ENCODE measurements around the gene SLC35E1. TPM values are rescaled to one million over a fixed set of nuclear protein-coding genes. Genes with fewer than 3 reads are reported as not detected.

Gene SLC35E1
- total and polyA plus RNA-seq, 2 of the 4 experiments (the other 2 are of a cell fraction), result 22.6 to 38.0 TPM

GRCh38 chr19:16527971-16528521, 44.2 kb downstream of the SLC35E1 start:
- intact Hi-C loops (cut with micrococcal nuclease) (no loop called here), in situ Hi-C loops (cut with MboI; ENCODE audit: low sequenced_read_pairs) (no loop called here), dilution Hi-C loops (cut with HindIII; ENCODE audit: low sequenced_read_pairs, unreplicated experiment) (no loop called here)
- Histone ChIP-seq H2BK20ac (ENCODE audit: low read depth, low read length) (no peak overlapping the region), H3K4me2 (ENCODE audit: low read depth, low read length) (no peak overlapping the region), H3K36me3 (ENCODE audit: control insufficient read depth, insufficient read depth, low read length) (peaks cover 87% of the 10 kb centered on the region), H3K4me1 (ENCODE audit: control insufficient read depth, insufficient read depth, low read length) (no peaks in the 10 kb centered on the region), H3K56ac (ENCODE audit: extremely low read depth, insufficient read depth, low read length) (no peak overlapping the region), H2BK120ac (ENCODE audit: low read depth, low read length) (no peak overlapping the region), H4K91ac (ENCODE audit: insufficient read depth, low read depth, low read length) (no peak overlapping the region), H3K4me3 (ENCODE audit: insufficient read depth, low read depth, low read length) (no peak overlapping the region), H3K79me1 (ENCODE audit: low read depth in 1 of 2, low read length in 2 of 2) (peaks cover 17 to 22% of the 10 kb centered on the region in 2 experiments), H2BK15ac (ENCODE audit: low read depth, low read length) (no peak overlapping the region), H3K23ac (ENCODE audit: low read depth, low read length) (no peak overlapping the region), H2AK5ac (ENCODE audit: low read depth, low read length) (no peak overlapping the region), H3K18ac (ENCODE audit: low read depth, low read length) (no peak overlapping the region), H4K5ac (ENCODE audit: low read depth, low read length) (no peak overlapping the region), H2AFZ (replicated peaks; ENCODE audit: low read length, poor library complexity) (no peak overlapping the region), H2AK9ac (replicated peaks; ENCODE audit: low read depth, low read length, poor library complexity) (peak overlapping the region; percentile 72), H3K27ac (ENCODE audit: insufficient read depth, low read length) (no peak overlapping the region), H3K9me3 (ENCODE audit: control insufficient read depth, insufficient read depth, low read length) (no peaks in the 10 kb centered on the region), H4K20me1 (ENCODE audit: insufficient read depth, low read length) (peaks cover 24% of the 10 kb centered on the region; the same call in 1 of the 2 replicates), H3K9me1 (ENCODE audit: insufficient read depth, low read length) (no peaks in the 10 kb centered on the region), H3K4ac (ENCODE audit: low read depth, low read length) (no peak overlapping the region), H4K8ac (ENCODE audit: low read depth in 2 of 2, low read length in 2 of 2) (no peak overlapping the region), H3K9ac (ENCODE audit: low read depth, low read length) (no peak overlapping the region), H3K14ac (replicated peaks; ENCODE audit: low read depth, low read length) (no peak overlapping the region), H3K27me3 (ENCODE audit: control insufficient read depth, insufficient read depth, low read length) (no peaks in the 10 kb centered on the region), H2BK5ac (ENCODE audit: low read depth, low read length, poor library complexity, severe bottlenecking) (no peak overlapping the region)
- WGBS, 2 experiments (ENCODE audit: extremely low coverage in 2 of 2, insufficient read length in 1 of 2), result 92% methylated on average over 4 of the region's 12 CpGs; no CpG with 5 or more reads in 1 of the 2 experiments
- peak; percentile 38; the same call in 1 of the 2 replicates for ATAC-seq (ENCODE audit: low read depth)
- 0 out of 2 replicates have a peak, but pooled peaks have one; percentile 27 for TF ChIP-seq RAD21 (IDR thresholded peaks at IDR 0.05; ENCODE audit: low read length)
- TF ChIP-seq RCOR1 (IDR thresholded peaks at IDR 0.05; ENCODE audit: insufficient replicate concordance, low read length), result no peak
- TF ChIP-seq SMC3 (IDR thresholded peaks at IDR 0.05; ENCODE audit: low read depth, low read length), result no peak
- no peak for TF ChIP-seq CEBPB (IDR thresholded peaks at IDR 0.05; ENCODE audit: low read depth, low read length)
- TF ChIP-seq ELK1 (IDR thresholded peaks at IDR 0.05; ENCODE audit: borderline replicate concordance, low read depth, low read length), result no peak
- TF ChIP-seq NFE2L2 (IDR thresholded peaks at IDR 0.05; ENCODE audit: low read depth, low read length), result no peak
- no peak for TF ChIP-seq MAZ (IDR thresholded peaks at IDR 0.05; ENCODE audit: borderline replicate concordance, low read depth, low read length)
- TF ChIP-seq BHLHE40 (IDR thresholded peaks at IDR 0.05; ENCODE audit: low read depth, low read length), result no peak
- TF ChIP-seq CTCF (conservative IDR thresholded peaks at IDR 0.05; ENCODE audit: low read depth, low read length), result peak; percentile 25; the same call in 1 of the 2 replicates
- TF ChIP-seq POLR2A (IDR thresholded peaks at IDR 0.05; ENCODE audit: low read depth, low read length), result no peak
- TF ChIP-seq USF2 (IDR thresholded peaks at IDR 0.05; ENCODE audit: low read depth, low read length), result no peak
- TF ChIP-seq RFX5 (IDR thresholded peaks at IDR 0.05; ENCODE audit: low read depth, low read length), result no peak
- no peak for TF ChIP-seq FOS (IDR thresholded peaks at IDR 0.05; ENCODE audit: low read depth, low read length)
- TF ChIP-seq CHD1 (IDR thresholded peaks at IDR 0.05; ENCODE audit: low read depth, low read length), result no peak
- no TSS peak for BruUV-seq (replicated peaks)
- DNase-seq, result no peak
- ChIA-PET POLR2A (ENCODE audit: unreplicated experiment) (no interaction called here), CTCF (no interaction called here)

Measured in IMR-90 (cell line).